SK-N-SH treated with all-trans-retinoic acid at 6 μM for 48 hours (cell line): ENCODE data around the gene ADAM15.

Source experiments
- ATAC-seq: fragments of 200-7000 bp; cut with Tn5 transposase; 3 replicates; pipeline ENCODE4 v1.9.1; 2020; ENCODE audit warnings: mild to moderate bottlenecking, moderate library complexity
- ARNTL ChIP-seq: fragments of 450-650 bp; formaldehyde crosslinking; IDR thresholded peaks from 2 replicates; pipeline ENCODE4 v1.5.0; 2020; ENCODE audit warnings: low read depth, mild to moderate bottlenecking, moderate library complexity, borderline replicate concordance
- BACH2 ChIP-seq: fragments of 250-450 bp; sonication (Bioruptor Pico); IDR thresholded peaks from 2 replicates; pipeline ENCODE4 v1.9.0; 2021; ENCODE audit warnings: mild to moderate bottlenecking, borderline replicate concordance
- CREB5 ChIP-seq: fragments of 250-450 bp; sonication (Bioruptor Pico); IDR thresholded peaks from 2 replicates; pipeline ENCODE4 v1.5.1; 2020; ENCODE audit warnings: low read depth, mild to moderate bottlenecking, moderate library complexity
- CSDC2 ChIP-seq: fragments of 250-450 bp; sonication (Bioruptor Pico); IDR thresholded peaks from 2 replicates; pipeline ENCODE4 v1.5.0; 2020; ENCODE audit warnings: mild to moderate bottlenecking, moderate library complexity
- CSRNP3 ChIP-seq: fragments of 250-450 bp; sonication (Bioruptor Pico); IDR thresholded peaks from 2 replicates; pipeline ENCODE4 v1.5.1; 2021; ENCODE audit warnings: mild to moderate bottlenecking, moderate library complexity
- ESRRG ChIP-seq: fragments of 250-450 bp; sonication (Bioruptor Pico); IDR thresholded peaks from 2 replicates; pipeline ENCODE4 v1.6.1; 2021; ENCODE audit warnings: mild to moderate bottlenecking
- GLIS3 ChIP-seq: fragments of 250-450 bp; sonication (Bioruptor Pico); IDR thresholded peaks from 2 replicates; pipeline ENCODE4 v1.5.0; 2020; ENCODE audit warnings: mild to moderate bottlenecking, moderate library complexity
- PATZ1 ChIP-seq: fragments of 250-450 bp; sonication (Bioruptor Pico); IDR thresholded peaks from 2 replicates; pipeline ENCODE4 v1.8.0; 2020; ENCODE audit warnings: mild to moderate bottlenecking, moderate library complexity, borderline replicate concordance
- POU6F1 ChIP-seq: fragments of 250-450 bp; sonication (Bioruptor Pico); IDR thresholded peaks from 2 replicates; pipeline ENCODE4 v1.8.0; 2021; ENCODE audit warnings: low read depth, mild to moderate bottlenecking, moderate library complexity, borderline replicate concordance
- PPARA ChIP-seq: fragments of 250-450 bp; sonication (Bioruptor Pico); IDR thresholded peaks from 2 replicates; pipeline ENCODE4 v1.5.0; 2020; ENCODE audit warnings: mild to moderate bottlenecking, borderline replicate concordance
- RARB ChIP-seq: fragments of 250-450 bp; sonication (Bioruptor Pico); IDR thresholded peaks from 2 replicates; pipeline ENCODE4 v1.8.0; 2021; ENCODE audit warnings: mild to moderate bottlenecking, moderate library complexity
- SNAI2 ChIP-seq: fragments of 250-450 bp; sonication (Bioruptor Pico); IDR thresholded peaks from 2 replicates; pipeline ENCODE4 v1.5.0; 2020; ENCODE audit warnings: mild to moderate bottlenecking, moderate library complexity
- TCF4 ChIP-seq: fragments of 250-450 bp; sonication (Bioruptor Pico); IDR thresholded peaks from 2 replicates; pipeline ENCODE4 v1.8.0; 2021; ENCODE audit warnings: mild to moderate bottlenecking, moderate library complexity, borderline replicate concordance
- TOX ChIP-seq: fragments of 250-450 bp; sonication (Bioruptor Pico); IDR thresholded peaks from 2 replicates; pipeline ENCODE4 v1.8.0; 2021; ENCODE audit warnings: mild to moderate bottlenecking, moderate library complexity, borderline replicate concordance
- TSHZ2 ChIP-seq: fragments of 250-450 bp; sonication (Bioruptor Pico); IDR thresholded peaks from 2 replicates; pipeline ENCODE4 v1.5.0; 2020; ENCODE audit warnings: mild to moderate bottlenecking, moderate library complexity
- ZC3H10 ChIP-seq: fragments of 250-450 bp; sonication (Bioruptor Pico); IDR thresholded peaks from 2 replicates; pipeline ENCODE4 v1.5.1; 2021; ENCODE audit warnings: mild to moderate bottlenecking, moderate library complexity
- ZFP3 ChIP-seq: fragments of 250-450 bp; sonication (Bioruptor Pico); IDR thresholded peaks from 2 replicates; pipeline ENCODE4 v1.5.0; 2020; ENCODE audit warnings: mild to moderate bottlenecking, moderate library complexity
- ZFP30 ChIP-seq: fragments of 450-650 bp; formaldehyde crosslinking; IDR thresholded peaks from 2 replicates; pipeline ENCODE4 v1.5.0; 2022; ENCODE audit warnings: mild to moderate bottlenecking, moderate library complexity
- ZNF565 ChIP-seq: fragments of 450-650 bp; formaldehyde crosslinking; conservative IDR thresholded peaks from 2 replicates; pipeline ENCODE4 v1.5.0; 2020; ENCODE audit warnings: low read depth, mild to moderate bottlenecking, moderate library complexity
- ZNF70 ChIP-seq: fragments of 450-650 bp; formaldehyde crosslinking; IDR thresholded peaks from 2 replicates; pipeline ENCODE4 v1.5.0; 2020; ENCODE audit warnings: mild to moderate bottlenecking, moderate library complexity
- ZNF8 ChIP-seq: fragments of 450-650 bp; formaldehyde crosslinking; IDR thresholded peaks from 2 replicates; pipeline ENCODE4 v1.5.0; 2020; ENCODE audit warnings: mild to moderate bottlenecking, moderate library complexity

ADAM15 gene

GRCh38 chr1:155029513-155030242, 21.4 kb upstream of the ADAM15 start:
- TF ChIP-seq ARNTL (no peak), ZC3H10 (CRISPR knock-in tag) (no peak), ZNF70 (no peak), CREB5 (CRISPR knock-in tag) (no peak), ZNF8 (no peak), PATZ1 (no peak), CSDC2 (CRISPR knock-in tag) (no peak), POU6F1 (no peak), ZNF565 (CRISPR knock-in tag) (no peak), GLIS3 (CRISPR knock-in tag) (no peak), ZFP30 (CRISPR knock-in tag) (no peak), RARB (CRISPR knock-in tag) (no peak)
- TF ChIP-seq, all 23 proteins: peak for 0
- no peak; the same call in 2 of the 3 replicates for ATAC-seq

GRCh38 chr1:155030243-155030795, 20.8 kb upstream of the ADAM15 start:
- no peak for ATAC-seq
- TF ChIP-seq PPARA (CRISPR knock-in tag) = no peak
- no peak for TF ChIP-seq ZNF8
- TF ChIP-seq ZFP3 (CRISPR knock-in tag) = no peak
- no peak for TF ChIP-seq RARB (CRISPR knock-in tag)
- TF ChIP-seq ZNF70 = no peak
- TF ChIP-seq TOX = no peak
- no peak for TF ChIP-seq BACH2
- no peak for TF ChIP-seq CSRNP3 (CRISPR knock-in tag)
- TF ChIP-seq ZC3H10 (CRISPR knock-in tag) = no peak
- no peak for TF ChIP-seq TCF4 (CRISPR knock-in tag)
- TF ChIP-seq CSDC2 (CRISPR knock-in tag) = no peak

- no peak for ATAC-seq
- TF ChIP-seq RARB (CRISPR knock-in tag) = no peak
- TF ChIP-seq POU6F1 = no peak
- TF ChIP-seq SNAI2 = no peak
- no peak for TF ChIP-seq ZFP3 (CRISPR knock-in tag)
- TF ChIP-seq ESRRG (CRISPR knock-in tag) = no peak
- no peak for TF ChIP-seq TCF4 (CRISPR knock-in tag)
- no peak for TF ChIP-seq PPARA (CRISPR knock-in tag)
- TF ChIP-seq TSHZ2 (CRISPR knock-in tag) = no peak
- TF ChIP-seq CSRNP3 (CRISPR knock-in tag) = no peak
- no peak for TF ChIP-seq CREB5 (CRISPR knock-in tag)
- no peak for TF ChIP-seq ZNF565 (CRISPR knock-in tag)
Observed at GRCh38 chr1:155030899-155031298, 20.2 kb upstream of the ADAM15 start.
